ENCODE data around the gene RNF181. TPM values are rescaled to one million over a fixed set of nuclear protein-coding genes. Genes with fewer than 3 reads are reported as not detected.

Gene RNF181
- total RNA-seq, 1 experiment from 2014 or later: 77.5 TPM

- intact Hi-C loops (cut with micrococcal nuclease): no loop called here
These were observed 34.7 kb upstream of the RNF181 start for GRCh38 chr2:85560812-85561279.

GRCh38 chr2:85561280-85562212, 34.0 kb upstream of the RNF181 start, which contains the start of gene GGCX:
GGCX (minus strand) TSS chr2:85561493; CDS start chr2:85561428, 65 bp downstream.
- Histone ChIP-seq H3K9me2 (ENCODE audit: insufficient read depth) (no peaks in the 10 kb centered on the region), H3K27ac (ENCODE audit: low read depth, low read length) (peak within 1 kb of the TSS; percentile 66), H2AFZ (ENCODE audit: low read depth, low read length, poor library complexity, severe bottlenecking) (peak within 1 kb of the TSS; percentile 49), H3K27me3 (ENCODE audit: insufficient read depth, low read length) (no peaks in the 10 kb centered on the region), H4K20me1 (ENCODE audit: insufficient read depth) (no peaks in the 10 kb centered on the region; the same call in 1 of the 2 replicates), H3K4me1 (ENCODE audit: control insufficient read depth in 1 of 2, insufficient read depth in 2 of 2, low read length in 2 of 2) (peaks cover 2 to 15% of the 10 kb centered on the region in 2 experiments; a peak in 3 of 4 replicates), H3K9me3 (ENCODE audit: control insufficient read depth in 1 of 2, insufficient read depth in 1 of 2, low read depth in 1 of 2, low read length in 2 of 2) (no peaks in the 10 kb centered on the region), H3K4me3 (replicated peaks in 1 of 2; ENCODE audit: low read depth in 1 of 2, low read length in 2 of 2) (peak within 1 kb of the TSS; percentile 88 to 92), H3K36me3 (ENCODE audit: control insufficient read depth in 1 of 2, insufficient read depth in 2 of 2, low read length in 2 of 2) (peaks cover 8% of the 10 kb centered on the region in 2 experiments; a peak in 2 of 4 replicates), H3K79me2 (ENCODE audit: insufficient read depth, low read length) (peaks cover 32% of the 10 kb centered on the region), H3K9ac (ENCODE audit: low read length) (peak within 1 kb of the TSS; percentile 85), H3K4me2 (ENCODE audit: low read length) (peak within 1 kb of the TSS; percentile 73)
- TSS peak; percentile 96 for BruUV-seq (replicated peaks)
- DNase-seq (ENCODE audit: low read depth, low spot score): peak; percentile 87
- ChIA-PET RAD21 (ENCODE audit: low non-redundant PET in 1 of 2, low total read pairs in 2 of 2, uncharacterized antibody in 2 of 2, unreplicated experiment in 2 of 2) (interaction anchor here in 1 of 2 experiments (0.7 kb wide), 2 partner anchors 10 to 211 kb away, joined by 3 read pairs; no protein-coding TSS in a partner anchor), POLR2A (interaction anchor here (0.7 to 2.1 kb wide), 12 partner anchors 8 to 441 kb away, joined by 3 to 8 read pairs (median 3); partner anchors contain the start of genes C2orf68, MAT2A and SH2D6), CTCF (interaction anchor here (1.1 kb wide), 1 partner anchor 10 kb away, joined by 3 read pairs; no protein-coding TSS in a partner anchor)
- peak; percentile 95 for ATAC-seq
- intact Hi-C loops (cut with micrococcal nuclease): no loop called here
- peak; percentile 16 for TF ChIP-seq ZBTB33 (IDR thresholded peaks at IDR 0.05; ENCODE audit: extremely low read depth, insufficient replicate concordance, low read length)
- TF ChIP-seq EZH2phosphoT487 (IDR thresholded peaks at IDR 0.05; ENCODE audit: borderline replicate concordance): no peak
- peak; percentile 36 for TF ChIP-seq TCF7L2 (IDR thresholded peaks at IDR 0.05; ENCODE audit: borderline replicate concordance, extremely low read depth, insufficient read depth, insufficient read length)
- TF ChIP-seq POLR2AphosphoS5 (IDR thresholded peaks at IDR 0.05; ENCODE audit: low read depth, low read length): peak; percentile 98
- no peak for TF ChIP-seq ZNF274 (IDR thresholded peaks at IDR 0.05; ENCODE audit: low read depth, low read length)
- peak; percentile 83 for TF ChIP-seq SP1 (IDR thresholded peaks at IDR 0.05; ENCODE audit: low read depth)
- TF ChIP-seq ATF3 (IDR thresholded peaks at IDR 0.05): no peak
- peak; percentile 88 for TF ChIP-seq YY1 (IDR thresholded peaks at IDR 0.05; ENCODE audit: extremely low read depth, insufficient replicate concordance, low read depth, low read length)
- peak; percentile 22; the same call in 1 of the 2 replicates for TF ChIP-seq ZFX (IDR thresholded peaks at IDR 0.05)
- TF ChIP-seq SIN3A (IDR thresholded peaks at IDR 0.05; ENCODE audit: low read depth): peak; percentile 89
- peak; percentile 96 for TF ChIP-seq POLR2A (IDR thresholded peaks at IDR 0.05; ENCODE audit: borderline replicate concordance, extremely low read depth, insufficient read depth, insufficient read length)

More at GRCh38 chr2:85560812-85561279, 34.7 kb upstream of the RNF181 start:
- no peak for TF ChIP-seq SIN3A (IDR thresholded peaks at IDR 0.05; ENCODE audit: low read depth)
- TF ChIP-seq ATF3 (IDR thresholded peaks at IDR 0.05): no peak
- no peak for TF ChIP-seq ELF1 (IDR thresholded peaks at IDR 0.05; ENCODE audit: borderline replicate concordance, low read depth)
- TF ChIP-seq EZH2phosphoT487 (IDR thresholded peaks at IDR 0.05; ENCODE audit: borderline replicate concordance): no peak
- CTCF ChIA-PET: interaction anchor here (0.8 kb wide), 1 partner anchor 9 kb away, joined by 4 read pairs; no protein-coding TSS in a partner anchor
- Histone ChIP-seq H3K36me3 (ENCODE audit: control insufficient read depth in 1 of 2, insufficient read depth in 2 of 2, low read length in 2 of 2) (peaks cover 8 to 9% of the 10 kb centered on the region in 2 experiments; a peak in 2 of 4 replicates), H3K9ac (ENCODE audit: low read length) (peak overlapping the region; percentile 85), H3K27me3 (ENCODE audit: insufficient read depth, low read length) (no peaks in the 10 kb centered on the region), H3K9me2 (ENCODE audit: insufficient read depth) (no peaks in the 10 kb centered on the region), H3K4me3 (replicated peaks in 1 of 2; ENCODE audit: low read depth in 1 of 2, low read length in 2 of 2) (peak overlapping the region; percentile 88 to 92), H3K4me1 (ENCODE audit: control insufficient read depth in 1 of 2, insufficient read depth in 2 of 2, low read length in 2 of 2) (peaks cover 2 to 15% of the 10 kb centered on the region in 2 experiments; a peak in 3 of 4 replicates), H4K20me1 (ENCODE audit: insufficient read depth) (no peaks in the 10 kb centered on the region; the same call in 1 of the 2 replicates), H2AFZ (ENCODE audit: low read depth, low read length, poor library complexity, severe bottlenecking) (no peak overlapping the region), H3K4me2 (ENCODE audit: low read length) (peak overlapping the region; percentile 73), H3K27ac (ENCODE audit: low read depth, low read length) (peak overlapping the region; percentile 66), H3K79me2 (ENCODE audit: insufficient read depth, low read length) (peaks cover 32% of the 10 kb centered on the region), H3K9me3 (ENCODE audit: control insufficient read depth in 1 of 2, insufficient read depth in 1 of 2, low read depth in 1 of 2, low read length in 2 of 2) (no peaks in the 10 kb centered on the region)
- TSS peak; percentile 57 for BruUV-seq (replicated peaks)
- ATAC-seq: peak; percentile 33; the same call in 1 of the 2 replicates
- DNase-seq (ENCODE audit: low read depth, low spot score): no peak
- POLR2A ChIA-PET: interaction anchor here (0.7 to 2.1 kb wide), 11 partner anchors 9 to 440 kb away, joined by 3 to 8 read pairs (median 3); partner anchors contain the start of genes C2orf68, MAT2A and SH2D6
- RAD21 ChIA-PET (ENCODE audit: low non-redundant PET in 1 of 2, low total read pairs in 2 of 2, uncharacterized antibody in 2 of 2, unreplicated experiment in 2 of 2): no interaction called here
